HFFc6 (cell line): ENCODE data around the gene NAALADL2. TPM values are rescaled to one million over a fixed set of nuclear protein-coding genes. Genes with fewer than 3 reads are reported as not detected.

Source experiments
- DNase-seq: peaks from one replicate; pipeline ENCODE4 v3.0.0-alpha.2; 2018
- H3K27ac Mint-ChIP-seq: 2 replicates; pipeline ENCODE4 v1.8.0; 2020; ENCODE audit warnings: mild to moderate bottlenecking, mixed read lengths
- H3K27me3 Mint-ChIP-seq: 2 replicates; pipeline ENCODE4 v1.8.0; 2021; ENCODE audit warnings: mild to moderate bottlenecking, moderate library complexity, mixed read lengths; ENCODE audit not compliant: insufficient read depth
- H3K36me3 Mint-ChIP-seq: 2 replicates; pipeline ENCODE4 v1.8.0; 2021; ENCODE audit warnings: low read depth, mixed read lengths
- H3K4me1 Mint-ChIP-seq: 2 replicates; pipeline ENCODE4 v1.8.0; 2020; ENCODE audit warnings: low read depth, mixed read lengths
- H3K4me3 Mint-ChIP-seq: 2 replicates; pipeline ENCODE4 v1.8.0; 2020; ENCODE audit warnings: mild to moderate bottlenecking, moderate library complexity, mixed read lengths
- H3K9me3 Mint-ChIP-seq: 2 replicates; pipeline ENCODE4 v1.8.0; 2020; ENCODE audit warnings: mild to moderate bottlenecking, mixed read lengths
- CTCF ChIP-seq: fragments of 200-600 bp; sonication (generic); IDR thresholded peaks from 2 replicates; pipeline ENCODE4 v1.5.0; 2021; ENCODE audit warnings: antibody characterized with exemption, mild to moderate bottlenecking
- total RNA-seq, 6 experiments: library from RNA; stranded (reverse); fragmentation: NEBNext Ultra II Directional; extraction: Animal tissue kit (Norgen Biotek cat#: 25700); gene quantifications; 2 replicates in 1 of 6; 3 replicates in 5 of 6; pipeline ENCODE4 v1.2.3, GENCODE V29; 2021

NAALADL2 gene
- total RNA-seq, 6 experiments from 2014 or later, result 12.0 to 15.2 (median 12.3) TPM

GRCh38 chr3:175007306-175007705 lies 148.2 kb downstream of the NAALADL2 start:
- DNase-seq, result peak; percentile 20
- no peaks in the 10 kb centered on the region for H3K27me3 Mint-ChIP-seq

GRCh38 chr3:175009295-175009694 lies 150.2 kb downstream of the NAALADL2 start:
- Mint-ChIP-seq H3K9me3 (no peaks in the 10 kb centered on the region), H3K27ac (no peak overlapping the region), H3K36me3 (peaks cover 7% of the 10 kb centered on the region; the same call in 1 of the 2 replicates), H3K27me3 (no peaks in the 10 kb centered on the region), H3K4me1 (peaks cover 40% of the 10 kb centered on the region), H3K4me3 (no peak overlapping the region)
- no peak for TF ChIP-seq CTCF
- DNase-seq, result no peak

More at GRCh38 chr3:175007306-175007705, 148.2 kb downstream of the NAALADL2 start:
- Mint-ChIP-seq H3K27ac (peak overlapping the region; percentile 76), H3K4me1 (peaks cover 57% of the 10 kb centered on the region), H3K9me3 (no peaks in the 10 kb centered on the region), H3K4me3 (no peak overlapping the region), H3K36me3 (peaks cover 12% of the 10 kb centered on the region; the same call in 1 of the 2 replicates)
- TF ChIP-seq CTCF, result no peak

GRCh38 chr3:175015056-175015635 lies 156.0 kb downstream of the NAALADL2 start:
- no peaks in the 10 kb centered on the region for H3K36me3 Mint-ChIP-seq
- no peak for TF ChIP-seq CTCF
- H3K4me1 Mint-ChIP-seq, result peaks cover 15% of the 10 kb centered on the region
- H3K9me3 Mint-ChIP-seq, result no peaks in the 10 kb centered on the region
- DNase-seq, result no peak
- H3K27me3 Mint-ChIP-seq, result no peaks in the 10 kb centered on the region
- no peak overlapping the region for H3K4me3 Mint-ChIP-seq
- no peak overlapping the region for H3K27ac Mint-ChIP-seq

GRCh38 chr3:175018946-175019727 lies 160.0 kb downstream of the NAALADL2 start:
- TF ChIP-seq CTCF, result no peak
- no peak for DNase-seq
- H3K27ac Mint-ChIP-seq, result no peak overlapping the region

GRCh38 chr3:175020101-175020500 lies 161.0 kb downstream of the NAALADL2 start:
- Mint-ChIP-seq H3K27me3 (no peaks in the 10 kb centered on the region), H3K4me1 (peaks cover 19% of the 10 kb centered on the region), H3K36me3 (peaks cover 5% of the 10 kb centered on the region; the same call in 1 of the 2 replicates), H3K9me3 (no peaks in the 10 kb centered on the region), H3K4me3 (no peak overlapping the region), H3K27ac (no peak overlapping the region)
- TF ChIP-seq CTCF, result no peak
- DNase-seq, result no peak

More at GRCh38 chr3:175018946-175019727, 160.0 kb downstream of the NAALADL2 start:
- Mint-ChIP-seq H3K36me3 (peaks cover 5% of the 10 kb centered on the region; the same call in 1 of the 2 replicates), H3K9me3 (no peaks in the 10 kb centered on the region), H3K27me3 (no peaks in the 10 kb centered on the region), H3K4me1 (peaks cover 19% of the 10 kb centered on the region), H3K4me3 (no peak overlapping the region)
